Osteocyte (in vitro differentiated cells): ENCODE data around the gene DCTN4. TPM values are rescaled to one million over a fixed set of nuclear protein-coding genes. Genes with fewer than 3 reads are reported as not detected.

ENCODE experiments used
- DNase-seq: peaks from one replicate; pipeline ENCODE4 v3.0.0; 2021; ENCODE audit warnings: mixed read lengths; ENCODE audit not compliant: unreplicated experiment; ENCODE audit errors: extremely low spot score
- H3K27ac Mint-ChIP-seq: one replicate; pipeline ENCODE4 v1.8.0; 2021; ENCODE audit warnings: mild to moderate bottlenecking, mixed read lengths; ENCODE audit not compliant: unreplicated experiment
- H3K27me3 Mint-ChIP-seq: one replicate; pipeline ENCODE4 v1.8.0; 2021; ENCODE audit warnings: mixed read lengths; ENCODE audit not compliant: unreplicated experiment
- H3K36me3 Mint-ChIP-seq: one replicate; pipeline ENCODE4 v1.8.0; 2021; ENCODE audit warnings: mixed read lengths; ENCODE audit not compliant: unreplicated experiment
- H3K4me1 Mint-ChIP-seq: one replicate; pipeline ENCODE4 v1.8.0; 2021; ENCODE audit warnings: mixed read lengths; ENCODE audit not compliant: unreplicated experiment
- H3K4me3 Mint-ChIP-seq: one replicate; pipeline ENCODE4 v1.8.0; 2021; ENCODE audit warnings: mild to moderate bottlenecking, moderate library complexity, mixed read lengths; ENCODE audit not compliant: unreplicated experiment
- H3K9me3 Mint-ChIP-seq: one replicate; pipeline ENCODE4 v1.8.0; 2021; ENCODE audit warnings: mixed read lengths; ENCODE audit not compliant: unreplicated experiment
- CTCF ChIP-seq: fragments of 200-600 bp; sonication (generic); IDR thresholded peaks from 2 replicates; pipeline ENCODE4 v1.5.0; 2021; ENCODE audit warnings: antibody characterized with exemption, mild to moderate bottlenecking, moderate library complexity
- total RNA-seq: library from RNA; stranded (reverse); gene quantifications from 2 replicates; pipeline ENCODE4 v1.2.1, GENCODE V29; 2021

Gene DCTN4
- total RNA-seq, 1 donor from 2014 or later: 62.0 TPM

DNA sequence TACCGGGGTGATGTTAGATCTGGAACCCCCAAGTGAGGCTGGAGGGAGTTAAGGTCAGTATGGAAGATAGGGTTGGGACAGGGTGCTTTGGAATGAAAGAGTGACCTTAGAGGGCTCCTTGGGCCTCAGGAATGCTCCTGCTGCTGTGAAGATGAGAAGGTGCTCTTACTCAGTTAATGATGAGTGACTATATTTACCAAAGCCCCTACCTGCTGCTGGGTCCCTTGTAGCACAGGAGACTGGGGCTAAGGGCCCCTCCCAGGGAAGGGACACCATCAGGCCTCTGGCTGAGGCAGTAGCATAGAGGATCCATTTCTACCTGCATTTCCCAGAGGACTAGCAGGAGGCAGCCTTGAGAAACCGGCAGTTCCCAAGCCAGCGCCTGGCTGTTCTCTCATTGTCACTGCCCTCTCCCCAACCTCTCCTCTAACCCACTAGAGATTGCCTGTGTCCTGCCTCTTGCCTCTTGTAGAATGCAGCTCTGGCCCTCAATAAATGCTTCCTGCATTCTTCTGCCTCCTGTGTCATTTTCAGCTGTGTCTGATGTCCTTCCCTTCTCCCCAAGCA lies 100.0 kb downstream of the DCTN4 start:
- Mint-ChIP-seq H3K9me3 (no peaks in the 10 kb centered on the region), H3K36me3 (no peaks in the 10 kb centered on the region), H3K27me3 (peaks cover 10% of the 10 kb centered on the region), H3K4me3 (no peak overlapping the region), H3K27ac (no peak overlapping the region), H3K4me1 (peaks cover 18% of the 10 kb centered on the region)
- DNase-seq: no peak
- TF ChIP-seq CTCF: no peak

Other genes with a start within 250 kb of the DCTN4 start
- gene SYNPO, start 118.4 kb downstream of the DCTN4 start, total RNA-seq: 17.8 and 18.4 TPM in 2 replicates
- gene MYOZ3, start 97.8 kb downstream of the DCTN4 start, total RNA-seq: 0.27 and 1.5 TPM in 2 replicates
- 41.6 and 43.6 TPM in 2 replicates for gene RBM22, start 58.0 kb downstream of the DCTN4 start, total RNA-seq
- 4.0 and 4.4 TPM in 2 replicates for gene SMIM3, start 19.7 kb upstream of the DCTN4 start, total RNA-seq
- gene IRGM, start 87.5 kb upstream of the DCTN4 start, total RNA-seq: not detected in 2 replicates
- 7.7 and 8.7 TPM in 2 replicates for gene ZNF300, start 146.0 kb upstream of the DCTN4 start, total RNA-seq